OCI-LY1 (cell line): Measurements from ENCODE around the gene LCN15.
A peak's percentile ranks its signal among the peaks of the same experiment; 100 is the strongest.
"Not testable (repeated sequence)": the region's sequence is repeated elsewhere in the genome, so short reads cannot be mapped to it uniquely, and the experiment has no call there.

ENCODE experiments used
- H2AFZ ChIP-seq: fragments of 200-600 bp; sonication (generic), shearing (Covaris generic); 2 replicates; pipeline ENCODE4 v1.6.0; 2014; ENCODE audit warnings: antibody characterized with exemption, mild to moderate bottlenecking, low read length
- H3F3A ChIP-seq: fragments of 200-600 bp; sonication (generic), shearing (Covaris generic); 2 replicates; pipeline ENCODE4 v1.6.0; 2014; ENCODE audit warnings: mild to moderate bottlenecking, antibody characterized with exemption, low read length, moderate library complexity; ENCODE audit not compliant: insufficient read depth
- H3K27ac ChIP-seq: fragments of 200-600 bp; sonication (generic); 2 replicates; pipeline ENCODE4 v1.5.1; 2014; ENCODE audit warnings: low read length, mixed run types, mild to moderate bottlenecking, low read depth; ENCODE audit not compliant: poor library complexity, severe bottlenecking
- H3K27me3 ChIP-seq: fragments of 200-600 bp; sonication (generic); 2 replicates; pipeline ENCODE4 v1.6.0; 2014; ENCODE audit warnings: antibody characterized with exemption, mild to moderate bottlenecking, low read length, moderate library complexity; ENCODE audit not compliant: insufficient read depth
- H3K36me3 ChIP-seq: fragments of 200-600 bp; sonication (generic); 2 replicates; pipeline ENCODE4 v1.6.1; 2014; ENCODE audit warnings: mild to moderate bottlenecking, antibody characterized with exemption, low read length, moderate library complexity, mixed read lengths; ENCODE audit not compliant: insufficient read depth
- H3K4me1 ChIP-seq: fragments of 200-600 bp; sonication (generic); 2 replicates; pipeline ENCODE4 v1.5.1; 2014; ENCODE audit warnings: mild to moderate bottlenecking, low read length, moderate library complexity; ENCODE audit not compliant: insufficient read depth, severe bottlenecking
- H3K4me2 ChIP-seq: fragments of 200-600 bp; sonication (generic), shearing (Covaris generic); 2 replicates; pipeline ENCODE4 v1.6.1; 2014; ENCODE audit warnings: low read length
- H3K4me3 ChIP-seq: fragments of 200-600 bp; sonication (generic); 2 replicates; pipeline ENCODE4 v1.5.1; 2014; ENCODE audit warnings: low read length, low read depth, mild to moderate bottlenecking, mixed read lengths; ENCODE audit not compliant: poor library complexity, severe bottlenecking
- H3K79me2 ChIP-seq: fragments of 200-600 bp; shearing (Covaris generic); 2 replicates; pipeline ENCODE4 v1.6.1; 2016; ENCODE audit warnings: mixed run types, low read length, mixed read lengths; ENCODE audit not compliant: insufficient read depth
- H3K9ac ChIP-seq: fragments of 200-600 bp; sonication (generic), shearing (Covaris generic); 2 replicates; pipeline ENCODE4 v1.6.1; 2014; ENCODE audit warnings: mild to moderate bottlenecking, low read length, mixed read lengths
- H3K9me2 ChIP-seq: fragments of 200-600 bp; sonication (generic), shearing (Covaris generic); 2 replicates; pipeline ENCODE4 v1.6.1; 2014; ENCODE audit warnings: low read depth, mild to moderate bottlenecking, low read length, mixed read lengths
- H3K9me3 ChIP-seq: fragments of 200-600 bp; shearing (Covaris generic); 2 replicates; pipeline ENCODE4 v1.6.1; 2014; ENCODE audit warnings: low read length, mixed read lengths
- H4K20me1 ChIP-seq: fragments of 200-600 bp; sonication (generic), shearing (Covaris generic); 2 replicates; pipeline ENCODE4 v1.6.0; 2016; ENCODE audit warnings: mild to moderate bottlenecking, low read length; ENCODE audit not compliant: insufficient read depth
- CTCF ChIP-seq: fragments of 200-600 bp; sonication (generic), shearing (Covaris generic); IDR thresholded peaks from 2 replicates; pipeline ENCODE4 v1.5.1; 2017; ENCODE audit warnings: mild to moderate bottlenecking, antibody characterized with exemption, low read length, moderate library complexity, mixed read lengths
- EZH2 ChIP-seq: fragments of 200-600 bp; sonication (generic), shearing (Covaris generic); IDR thresholded peaks from 2 replicates; pipeline ENCODE4 v1.8.0; 2017; ENCODE audit warnings: borderline replicate concordance, mixed run types, mild to moderate bottlenecking, antibody characterized with exemption, low read length, moderate library complexity, mixed read lengths

Gene LCN15

GRCh38 chr9:136712690-136713544, 51.4 kb downstream of the LCN15 start:
- Histone ChIP-seq H3K27me3 (peaks cover 10% of the 10 kb centered on the region; the same call in 1 of the 2 replicates), H3K9me3 (no peaks in the 10 kb centered on the region), H2AFZ (no peak overlapping the region), H3K4me2 (peak overlapping the region; percentile 48), H3K4me3 (peak overlapping the region; percentile 48), H3K27ac (no peak overlapping the region), H3F3A (no peaks in the 10 kb centered on the region), H3K9ac (peak overlapping the region; percentile 19; the same call in 1 of the 2 replicates), H4K20me1 (no peaks in the 10 kb centered on the region), H3K79me2 (no peaks in the 10 kb centered on the region), H3K4me1 (no peaks in the 10 kb centered on the region), H3K36me3 (no peaks in the 10 kb centered on the region), H3K9me2 (no peaks in the 10 kb centered on the region)
- no peak for TF ChIP-seq CTCF
- TF ChIP-seq EZH2, result no peak

- TF ChIP-seq EZH2 (no peak), CTCF (no peak)
- Histone ChIP-seq H3F3A (no peaks in the 10 kb centered on the region), H3K27ac (no peak within 1 kb of the TSS), H3K9ac (peak within 1 kb of the TSS; percentile 19; the same call in 1 of the 2 replicates), H3K9me3 (no peaks in the 10 kb centered on the region), H3K27me3 (peaks cover 10% of the 10 kb centered on the region; the same call in 1 of the 2 replicates), H3K9me2 (no peaks in the 10 kb centered on the region), H3K4me3 (peak within 1 kb of the TSS; percentile 48), H3K79me2 (no peaks in the 10 kb centered on the region), H3K36me3 (no peaks in the 10 kb centered on the region), H3K4me2 (peak within 1 kb of the TSS; percentile 48), H3K4me1 (no peaks in the 10 kb centered on the region), H4K20me1 (no peaks in the 10 kb centered on the region), H2AFZ (no peak within 1 kb of the TSS)
These were observed 52.3 kb downstream of the LCN15 start, which contains the start of gene DIPK1B for GRCh38 chr9:136711751-136712689. Gene DIPK1B, plus strand, starts transcription at chr9:136712572. Its CDS starts 94 bp downstream, at chr9:136712666.

- H3K4me2 ChIP-seq, H3K79me2 ChIP-seq, H3K27ac ChIP-seq, H2AFZ ChIP-seq, H3K4me3 ChIP-seq, H3K9me3 ChIP-seq, H3K9ac ChIP-seq, H3K36me3 ChIP-seq, H3K4me1 ChIP-seq, H4K20me1 ChIP-seq, H3K9me2 ChIP-seq, H3F3A ChIP-seq: not testable (repeated sequence)
- H3K27me3 ChIP-seq, result peaks cover 10% of the 10 kb centered on the region; the same call in 1 of the 2 replicates
These were observed 53.1 kb downstream of the LCN15 start for GRCh38 chr9:136711219-136711648.
